ENCODE data around the gene PYGL.

The PYGL gene

DNA sequence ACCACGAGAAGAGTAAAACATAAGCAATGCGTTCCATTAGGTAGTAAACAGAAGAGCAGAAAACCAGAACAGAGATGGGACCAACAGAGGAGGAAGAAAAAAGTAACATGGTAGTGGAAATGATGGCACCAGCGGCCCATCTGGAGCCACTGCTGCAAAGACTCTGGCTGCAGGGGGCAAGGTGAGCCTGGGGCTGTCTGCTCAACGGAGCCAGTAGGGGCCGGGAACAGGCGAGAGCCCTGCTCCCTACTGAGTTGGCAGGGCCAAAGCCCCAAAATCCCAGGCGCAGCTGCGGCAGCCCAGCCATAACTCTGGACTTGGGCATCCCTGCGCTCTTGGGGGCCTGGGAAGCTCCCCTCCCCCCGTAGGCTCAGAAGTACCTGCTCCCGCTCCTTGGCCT, 28.5 kb upstream of the PYGL start:
- no peaks in the 10 kb centered on the region for H3K4me1 ChIP-seq (ENCODE audit: control insufficient read depth, low read length)
- no peak for TF ChIP-seq EZH2phosphoT487 (IDR thresholded peaks at IDR 0.05; ENCODE audit: borderline replicate concordance, low read length)
- no peak for TF ChIP-seq CTCF (IDR thresholded peaks at IDR 0.05; ENCODE audit: low read depth, low read length, poor library complexity, severe bottlenecking)
- H4K20me1 ChIP-seq (ENCODE audit: control insufficient read depth, insufficient read depth, low read depth, low read length): no peaks in the 10 kb centered on the region
- no peaks in the 10 kb centered on the region for H3K27me3 ChIP-seq (ENCODE audit: control insufficient read depth, low read length)
- H3K9me2 ChIP-seq (replicated peaks; ENCODE audit: control insufficient read depth, low read length): no peaks in the 10 kb centered on the region
- H3K4me3 ChIP-seq (ENCODE audit: low read length): no peak overlapping the region
- H3K36me3 ChIP-seq (ENCODE audit: control insufficient read depth, low read length): no peaks in the 10 kb centered on the region
- no peaks in the 10 kb centered on the region for H3F3A ChIP-seq (ENCODE audit: control insufficient read depth, insufficient read depth)
- no peak overlapping the region for H3K27ac ChIP-seq (ENCODE audit: low read depth, low read length)
- no peak overlapping the region for H3K4me2 ChIP-seq (ENCODE audit: low read length)
- H3K79me2 ChIP-seq (ENCODE audit: control insufficient read depth, low read length): no peaks in the 10 kb centered on the region
- no peaks in the 10 kb centered on the region for H3K9me3 ChIP-seq (ENCODE audit: control insufficient read depth, insufficient read depth, low read length)

GRCh38 chr14:50970886-50971781, 26.9 kb upstream of the PYGL start:
- H3K27ac ChIP-seq (ENCODE audit: low read depth, low read length): no peak overlapping the region
- H3K4me3 ChIP-seq (ENCODE audit: low read length): no peak overlapping the region

DNA sequence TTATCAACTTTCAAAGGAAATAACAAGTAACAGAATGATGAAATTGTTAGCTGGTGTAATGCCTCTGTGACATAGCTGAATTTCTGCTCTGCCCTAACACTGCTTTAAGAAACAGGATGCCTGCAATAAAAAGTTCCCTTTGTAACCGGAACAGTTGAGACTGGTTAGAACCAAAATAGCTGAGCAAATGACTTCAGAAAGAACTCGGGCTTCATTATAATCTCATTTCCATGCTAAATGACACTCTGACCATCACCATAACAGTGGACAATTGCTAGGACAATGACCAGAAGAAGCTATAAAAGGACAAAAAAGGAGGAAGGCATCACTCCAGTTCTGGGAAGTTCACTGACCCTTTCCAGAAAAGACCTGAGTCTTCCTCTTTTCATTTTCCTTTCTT, 23.5 kb upstream of the PYGL start:
- no peak for TF ChIP-seq EZH2phosphoT487 (IDR thresholded peaks at IDR 0.05; ENCODE audit: borderline replicate concordance, low read length)
- TF ChIP-seq CTCF (IDR thresholded peaks at IDR 0.05; ENCODE audit: low read depth, low read length, poor library complexity, severe bottlenecking): no peak
- no peaks in the 10 kb centered on the region for H3K27me3 ChIP-seq (ENCODE audit: control insufficient read depth, low read length)
- peaks cover 2% of the 10 kb centered on the region; the same call in 1 of the 2 replicates for H3F3A ChIP-seq (ENCODE audit: control insufficient read depth, insufficient read depth)
- H3K9me3 ChIP-seq (ENCODE audit: control insufficient read depth, insufficient read depth, low read length): no peaks in the 10 kb centered on the region
- H3K9me2 ChIP-seq (replicated peaks; ENCODE audit: control insufficient read depth, low read length): no peaks in the 10 kb centered on the region
- no peaks in the 10 kb centered on the region for H3K79me2 ChIP-seq (ENCODE audit: control insufficient read depth, low read length)
- H4K20me1 ChIP-seq (ENCODE audit: control insufficient read depth, insufficient read depth, low read depth, low read length): no peaks in the 10 kb centered on the region
- no peaks in the 10 kb centered on the region for H3K4me1 ChIP-seq (ENCODE audit: control insufficient read depth, low read length)
- H3K4me3 ChIP-seq (ENCODE audit: low read length): no peak overlapping the region
- H3K27ac ChIP-seq (ENCODE audit: low read depth, low read length): no peak overlapping the region
- no peak overlapping the region for H3K4me2 ChIP-seq (ENCODE audit: low read length)
- H3K36me3 ChIP-seq (ENCODE audit: control insufficient read depth, low read length): no peaks in the 10 kb centered on the region

More at GRCh38 chr14:50970886-50971781, 26.9 kb upstream of the PYGL start:
- H3K79me2 ChIP-seq (ENCODE audit: control insufficient read depth, low read length): no peaks in the 10 kb centered on the region
- no peaks in the 10 kb centered on the region for H3K9me2 ChIP-seq (replicated peaks; ENCODE audit: control insufficient read depth, low read length)
- H3K27me3 ChIP-seq (ENCODE audit: control insufficient read depth, low read length): no peaks in the 10 kb centered on the region
- H3F3A ChIP-seq (ENCODE audit: control insufficient read depth, insufficient read depth): peaks cover 2% of the 10 kb centered on the region; the same call in 1 of the 2 replicates
- no peaks in the 10 kb centered on the region for H3K4me1 ChIP-seq (ENCODE audit: control insufficient read depth, low read length)
- H4K20me1 ChIP-seq (ENCODE audit: control insufficient read depth, insufficient read depth, low read depth, low read length): no peaks in the 10 kb centered on the region
- TF ChIP-seq EZH2phosphoT487 (IDR thresholded peaks at IDR 0.05; ENCODE audit: borderline replicate concordance, low read length) (no peak), CTCF (IDR thresholded peaks at IDR 0.05; ENCODE audit: low read depth, low read length, poor library complexity, severe bottlenecking) (no peak)
- no peaks in the 10 kb centered on the region for H3K9me3 ChIP-seq (ENCODE audit: control insufficient read depth, insufficient read depth, low read length)
- H3K36me3 ChIP-seq (ENCODE audit: control insufficient read depth, low read length): no peaks in the 10 kb centered on the region
- no peak overlapping the region for H3K4me2 ChIP-seq (ENCODE audit: low read length)
